GM19463 (cell line): Measurements from ENCODE around the gene ALKBH5.

ENCODE experiments used
- ATAC-seq: cut with Tn5 transposase; IDR thresholded peaks from one replicate; pipeline ENCODE4 v1.9.1; 2021; ENCODE audit warnings: mild to moderate bottlenecking, moderate library complexity; ENCODE audit not compliant: unreplicated experiment

The ALKBH5 gene

DNA sequence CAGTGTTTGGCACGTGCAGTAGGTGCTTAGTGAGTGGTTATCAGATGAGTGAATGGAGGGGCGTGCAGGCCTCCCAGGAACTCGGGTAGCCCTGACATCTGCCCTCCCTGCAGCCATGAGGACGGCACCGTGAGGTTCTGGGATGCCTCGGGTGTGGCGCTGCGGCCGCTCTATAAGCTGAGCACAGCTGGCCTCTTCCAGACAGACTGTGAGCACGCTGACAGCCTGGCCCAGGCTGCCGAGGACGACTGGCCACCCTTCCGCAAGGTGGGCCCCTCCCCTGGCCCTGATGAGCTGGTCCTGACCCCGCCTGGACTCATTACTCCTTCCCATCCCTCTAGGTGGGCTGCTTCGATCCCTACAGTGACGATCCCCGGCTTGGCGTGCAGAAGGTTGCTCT is 52.9 kb downstream of the ALKBH5 start:
- no peak for ATAC-seq

GRCh38 chr17:18237461-18237860 is 53.8 kb downstream of the ALKBH5 start:
- no peak for ATAC-seq

DNA sequence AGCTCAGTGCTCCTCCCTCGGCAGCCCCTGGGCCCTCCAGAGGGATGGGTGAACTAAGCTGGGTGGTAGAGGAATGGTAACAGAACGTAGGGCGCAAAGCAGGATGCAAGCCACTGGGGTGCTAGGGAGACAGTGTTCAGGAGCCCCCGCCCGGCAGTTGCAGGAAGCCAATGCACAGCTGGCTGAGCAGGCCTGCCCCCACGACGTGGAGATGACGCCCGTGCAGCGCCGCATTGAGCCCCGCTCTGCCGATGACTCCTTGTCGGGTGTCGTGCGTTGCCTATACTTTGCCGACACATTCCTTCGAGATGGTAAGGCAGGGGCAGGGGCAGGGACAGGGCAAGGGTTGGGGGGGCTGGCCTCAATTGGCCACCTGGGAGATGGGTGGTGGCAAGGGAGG is 54.7 kb downstream of the ALKBH5 start:
- ATAC-seq: no peak

GRCh38 chr17:18240449-18240848 is 56.8 kb downstream of the ALKBH5 start:
- ATAC-seq: no peak

DNA sequence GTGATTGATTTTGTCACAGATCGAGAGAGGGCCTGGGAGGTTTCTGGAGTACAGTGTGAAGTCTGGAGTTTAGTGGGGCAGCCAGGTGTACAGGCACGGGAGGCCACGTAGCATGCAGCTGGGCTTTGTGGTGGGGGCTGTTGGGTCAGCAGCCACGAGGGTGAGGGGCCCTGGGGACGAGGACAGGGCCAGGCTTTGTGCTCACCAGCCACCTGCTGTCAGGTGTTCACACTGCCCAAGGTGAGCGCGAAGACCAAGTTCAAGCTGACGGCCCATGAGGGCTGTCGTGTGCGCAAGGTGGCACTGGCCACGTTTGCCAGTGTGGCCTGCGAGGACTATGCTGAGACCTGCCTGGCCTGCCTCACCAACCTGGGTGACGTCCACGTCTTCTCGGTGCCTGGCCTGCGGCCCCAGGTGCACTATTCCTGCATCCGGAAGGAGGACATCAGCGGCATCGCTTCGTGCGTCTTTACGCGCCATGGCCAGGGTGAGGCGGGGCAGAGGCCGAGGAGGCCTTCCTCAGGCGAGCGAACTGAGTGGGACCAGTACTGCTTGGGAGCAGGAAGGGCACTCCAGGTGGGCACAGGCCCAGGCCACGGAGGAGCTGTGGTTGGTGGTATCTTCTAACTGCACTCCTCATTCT is 57.7 kb downstream of the ALKBH5 start:
- no peak for ATAC-seq

GRCh38 chr17:18245038-18245776 is 61.6 kb downstream of the ALKBH5 start:
- no peak for ATAC-seq

- no peak for ATAC-seq
These were observed 62.6 kb downstream of the ALKBH5 start for GRCh38 chr17:18246109-18246725.

DNA sequence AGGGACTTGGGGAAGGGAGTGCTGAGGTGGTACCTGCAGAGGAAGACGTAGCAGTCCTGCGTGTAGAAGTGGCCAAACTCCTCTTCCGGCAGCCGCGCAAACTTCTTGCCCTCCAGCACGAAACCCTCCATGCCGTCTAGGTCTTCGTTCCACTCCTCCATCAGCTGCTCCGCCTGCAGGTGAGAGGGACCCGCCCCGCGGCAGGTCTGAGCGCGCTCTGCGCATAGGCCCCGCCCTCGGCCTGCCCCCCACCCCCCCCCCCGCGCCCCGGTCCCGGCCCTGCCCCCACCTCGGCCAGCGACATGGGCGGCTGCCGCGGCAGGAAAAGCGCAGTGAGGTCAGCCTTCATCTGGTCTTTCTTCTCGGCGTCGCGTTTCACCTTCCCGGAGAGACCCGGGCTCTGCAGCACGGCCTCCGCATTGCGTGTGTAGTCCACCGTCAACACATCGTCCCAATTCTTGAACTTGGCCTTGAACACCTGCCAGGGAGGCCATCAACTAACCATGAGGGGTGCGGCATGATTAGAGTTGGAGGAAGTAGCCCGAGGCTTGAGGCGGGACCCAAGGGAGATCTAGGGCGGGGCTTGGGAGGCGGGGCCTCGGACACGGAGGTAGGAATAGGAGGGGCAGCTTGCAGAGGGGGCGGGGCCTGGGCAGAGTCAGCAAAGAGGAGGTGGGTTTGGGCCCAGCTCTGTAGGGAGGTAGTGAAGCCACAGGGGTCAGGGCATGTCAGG is 63.4 kb downstream of the ALKBH5 start:
- no peak for ATAC-seq

- ATAC-seq: no peak
These were observed 64.0 kb downstream of the ALKBH5 start for GRCh38 chr17:18247613-18248001.

- ATAC-seq: no peak
These were observed 64.7 kb downstream of the ALKBH5 start for GRCh38 chr17:18248300-18248731.

GRCh38 chr17:18248811-18249210 is 65.2 kb downstream of the ALKBH5 start:
- ATAC-seq: no peak

- no peak for ATAC-seq
These were observed 66.6 kb downstream of the ALKBH5 start for GRCh38 chr17:18250259-18250658.

GRCh38 chr17:18250708-18251107 is 67.1 kb downstream of the ALKBH5 start:
- no peak for ATAC-seq

DNA sequence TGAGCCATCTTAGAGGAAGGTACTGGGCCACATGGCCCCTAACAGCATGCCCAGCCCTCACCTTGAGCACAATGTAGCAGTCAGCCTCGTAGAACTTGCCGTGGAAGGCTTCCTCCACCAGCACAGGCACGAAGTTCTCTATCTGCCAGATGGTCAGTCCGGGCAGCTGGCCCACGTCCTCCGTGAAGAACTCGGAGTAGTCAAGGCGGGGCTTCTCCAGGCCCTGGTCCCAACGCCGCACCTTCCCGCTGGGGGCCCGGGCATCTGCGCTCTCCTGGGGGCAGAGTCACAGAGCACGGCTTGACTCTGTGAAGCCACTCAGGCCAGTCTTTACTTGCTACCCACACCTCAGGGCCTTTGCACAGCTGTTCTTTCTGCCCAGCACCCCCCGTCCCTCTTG is 67.6 kb downstream of the ALKBH5 start:
- ATAC-seq: no peak

- ATAC-seq: no peak
These were observed 68.5 kb downstream of the ALKBH5 start for GRCh38 chr17:18252160-18252559.

DNA sequence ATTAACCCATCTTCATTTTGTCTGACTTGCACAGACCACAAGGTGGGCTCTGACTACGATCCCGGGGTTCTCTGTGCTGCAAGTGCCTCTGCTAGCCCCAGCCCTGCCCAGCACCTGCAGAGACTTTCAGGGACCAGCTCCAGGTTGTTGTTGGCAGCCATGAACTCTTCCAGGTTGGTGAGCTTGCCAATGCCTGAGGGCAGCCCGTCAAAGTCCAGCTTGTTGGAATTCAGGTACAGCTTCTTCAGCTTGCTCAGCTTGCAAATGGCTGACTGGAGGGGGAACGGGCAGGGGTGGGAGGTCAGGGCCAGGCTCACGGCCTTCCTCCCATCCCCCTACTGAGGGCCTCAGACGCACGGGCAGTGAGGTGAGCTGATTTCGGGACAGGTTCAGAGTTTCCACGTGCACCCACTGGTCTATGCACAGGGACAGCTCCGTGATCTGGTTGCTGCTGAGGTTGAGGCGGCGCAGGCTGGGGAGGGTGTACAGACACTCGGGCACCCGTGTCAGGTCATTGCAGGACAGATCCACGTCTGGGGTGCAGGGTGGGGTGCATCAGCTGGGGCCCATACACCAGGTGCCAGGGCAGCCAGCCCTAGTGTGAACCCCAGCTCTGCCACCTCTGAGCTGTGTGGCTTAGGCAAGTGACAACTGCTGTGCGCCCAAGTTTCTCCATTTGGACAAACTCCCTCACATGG is 69.7 kb downstream of the ALKBH5 start:
- ATAC-seq: no peak

DNA sequence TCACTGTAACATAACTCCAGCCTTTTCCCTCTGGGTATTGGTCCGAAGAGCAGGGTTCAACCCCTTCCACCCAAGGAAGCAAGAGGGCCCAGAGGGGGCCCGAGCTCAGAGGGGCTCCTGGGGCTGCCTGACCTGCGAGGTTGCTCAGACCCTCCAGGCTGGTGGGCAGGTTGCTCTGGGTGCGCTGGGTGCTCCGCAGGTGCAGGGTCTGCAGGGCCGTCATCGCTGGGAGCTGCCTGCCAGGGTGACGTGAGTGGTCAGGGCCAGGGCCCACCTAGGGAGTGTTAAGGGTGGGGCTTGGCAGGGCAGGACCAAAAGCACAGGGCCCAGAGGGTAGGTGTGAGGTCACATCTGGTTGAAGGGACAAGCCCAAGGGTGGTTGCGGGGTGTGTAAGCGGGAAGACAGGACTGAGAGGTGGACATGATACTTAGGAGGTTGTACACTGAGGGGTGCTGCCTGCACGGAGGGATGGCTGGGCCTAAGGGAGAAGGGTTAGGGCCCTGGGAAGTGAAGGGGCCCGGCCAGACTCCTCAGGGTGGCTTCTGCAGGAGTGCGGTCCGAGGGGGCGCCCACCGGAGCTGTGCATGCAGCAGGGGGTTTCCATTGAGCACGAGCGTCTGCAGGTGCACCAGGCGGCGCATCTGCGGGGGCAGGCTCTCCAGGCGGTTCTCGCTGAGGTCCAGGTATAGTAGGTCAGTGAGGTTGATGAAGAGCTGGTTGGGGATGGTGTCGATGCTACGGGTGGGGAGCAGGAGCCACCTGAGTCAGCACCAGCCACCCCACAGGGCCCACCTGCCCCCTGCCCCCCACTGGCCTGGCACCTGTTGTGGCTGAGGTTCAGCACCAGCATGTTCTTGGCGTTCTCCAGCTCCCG is 70.6 kb downstream of the ALKBH5 start:
- no peak for ATAC-seq

DNA sequence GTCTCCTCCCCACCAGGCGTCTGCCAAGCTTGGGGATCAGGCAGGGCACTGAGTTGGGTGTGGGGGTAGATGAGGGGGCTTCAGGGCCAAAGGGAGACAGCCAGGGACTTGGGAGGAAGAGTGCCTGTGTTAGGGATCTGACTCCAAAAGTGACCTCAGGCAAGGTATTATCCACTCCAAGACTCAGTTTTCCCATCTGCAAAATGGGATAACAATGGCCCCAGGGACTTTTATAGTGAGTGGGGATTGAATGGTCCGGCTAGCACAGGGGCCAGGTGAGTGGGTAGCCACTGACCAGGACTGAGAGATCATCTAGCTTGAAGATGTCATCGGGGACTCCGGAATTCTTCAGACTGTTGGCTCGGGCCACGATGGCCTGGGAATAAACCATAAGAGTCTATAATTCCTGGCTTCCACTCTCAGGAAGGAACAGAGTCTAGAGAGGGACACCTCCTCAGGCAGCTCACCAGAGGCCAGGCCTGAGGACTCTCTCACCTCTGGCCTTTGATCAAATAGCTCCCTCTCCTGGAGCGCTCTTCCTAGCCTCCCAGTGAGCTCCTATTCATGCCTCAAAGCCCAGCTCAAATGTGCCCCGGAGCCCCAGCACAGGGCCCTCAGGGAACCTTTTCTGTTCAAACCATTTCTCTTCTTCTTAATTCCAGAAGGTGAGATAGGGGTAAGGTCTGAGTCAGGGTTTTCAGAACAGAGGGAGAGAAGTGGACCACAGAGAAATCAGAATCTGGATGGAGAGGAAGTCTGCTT is 71.4 kb downstream of the ALKBH5 start:
- no peak for ATAC-seq

- ATAC-seq: no peak
These were observed 72.7 kb downstream of the ALKBH5 start for GRCh38 chr17:18256351-18256750.
